ENCODE measurements around the gene DNAAF5. TPM values are rescaled to one million over a fixed set of nuclear protein-coding genes. Genes with fewer than 3 reads are reported as not detected.

The DNAAF5 gene
- total RNA-seq, 2 experiments from 2014 or later, result 26.2 to 27.5 TPM

GRCh38 chr7:770741-771166 lies 44.3 kb downstream of the DNAAF5 start:
- no peak overlapping the region for H3K4me3 Mint-ChIP-seq
- H3K4me1 Mint-ChIP-seq (ENCODE audit: low read depth), result no peaks in the 10 kb centered on the region
- CTCF ChIA-PET, result no interaction called here
- no peak for DNase-seq
- no peaks in the 10 kb centered on the region for H3K27me3 Mint-ChIP-seq (ENCODE audit: low read depth)
- H3K9me3 Mint-ChIP-seq, result no peaks in the 10 kb centered on the region
- H3K27ac Mint-ChIP-seq, result no peak overlapping the region
- H3K36me3 Mint-ChIP-seq (ENCODE audit: low read depth), result peaks cover 12% of the 10 kb centered on the region
- intact Hi-C loops (cut with micrococcal nuclease), result no loop called here

GRCh38 chr7:771234-772004 lies 44.9 kb downstream of the DNAAF5 start:
- Mint-ChIP-seq H3K4me3 (no peak overlapping the region), H3K27me3 (ENCODE audit: low read depth) (no peaks in the 10 kb centered on the region), H3K9me3 (no peaks in the 10 kb centered on the region), H3K4me1 (ENCODE audit: low read depth) (no peaks in the 10 kb centered on the region), H3K27ac (no peak overlapping the region), H3K36me3 (ENCODE audit: low read depth) (peaks cover 10% of the 10 kb centered on the region)
- CTCF ChIA-PET, result no interaction called here
- no peak for DNase-seq
- intact Hi-C loops (cut with micrococcal nuclease), result no loop called here

GRCh38 chr7:772005-772294 lies 45.5 kb downstream of the DNAAF5 start:
- Mint-ChIP-seq H3K9me3 (no peaks in the 10 kb centered on the region), H3K4me1 (ENCODE audit: low read depth) (no peaks in the 10 kb centered on the region), H3K4me3 (no peak overlapping the region), H3K36me3 (ENCODE audit: low read depth) (peaks cover 9% of the 10 kb centered on the region), H3K27ac (no peak overlapping the region), H3K27me3 (ENCODE audit: low read depth) (no peaks in the 10 kb centered on the region)
- DNase-seq, result no peak
- CTCF ChIA-PET, result no interaction called here
- intact Hi-C loops (cut with micrococcal nuclease), result no loop called here

- intact Hi-C loops (cut with micrococcal nuclease), result no loop called here
- Mint-ChIP-seq H3K9me3 (no peaks in the 10 kb centered on the region), H3K4me1 (ENCODE audit: low read depth) (no peaks in the 10 kb centered on the region), H3K27me3 (ENCODE audit: low read depth) (no peaks in the 10 kb centered on the region), H3K36me3 (ENCODE audit: low read depth) (peaks cover 10% of the 10 kb centered on the region), H3K27ac (no peak overlapping the region), H3K4me3 (no peak overlapping the region)
- DNase-seq, result no peak
- CTCF ChIA-PET, result no interaction called here
These were observed 45.9 kb downstream of the DNAAF5 start for GRCh38 chr7:772392-772791.

GRCh38 chr7:772861-773621 lies 46.5 kb downstream of the DNAAF5 start:
- intact Hi-C loops (cut with micrococcal nuclease), result no loop called here
- CTCF ChIA-PET, result interaction anchor here (0.6 to 2.1 kb wide), 7 partner anchors 8 to 731 kb away, joined by 3 to 7 read pairs (median 4); partner anchors contain the start of gene INTS1
- no peak overlapping the region for H3K27ac Mint-ChIP-seq

GRCh38 chr7:773622-773915 lies 47.1 kb downstream of the DNAAF5 start:
- no peaks in the 10 kb centered on the region for H3K4me1 Mint-ChIP-seq (ENCODE audit: low read depth)
- H3K4me3 Mint-ChIP-seq, result no peak overlapping the region
- H3K9me3 Mint-ChIP-seq, result no peaks in the 10 kb centered on the region
- peaks cover 5% of the 10 kb centered on the region for H3K36me3 Mint-ChIP-seq (ENCODE audit: low read depth)
- CTCF ChIA-PET, result interaction anchor here (0.5 to 2.1 kb wide), 8 partner anchors 9 to 731 kb away, joined by 3 to 7 read pairs (median 4); partner anchors contain the start of gene INTS1
- intact Hi-C loops (cut with micrococcal nuclease), result no loop called here
- H3K27me3 Mint-ChIP-seq (ENCODE audit: low read depth), result no peaks in the 10 kb centered on the region
- DNase-seq, result no peak
- H3K27ac Mint-ChIP-seq, result no peak overlapping the region

More at GRCh38 chr7:772861-773621, 46.5 kb downstream of the DNAAF5 start:
- DNase-seq, result no peak
- Mint-ChIP-seq H3K4me1 (ENCODE audit: low read depth) (no peaks in the 10 kb centered on the region), H3K27me3 (ENCODE audit: low read depth) (no peaks in the 10 kb centered on the region), H3K36me3 (ENCODE audit: low read depth) (peaks cover 7% of the 10 kb centered on the region), H3K9me3 (no peaks in the 10 kb centered on the region), H3K4me3 (no peak overlapping the region)

GRCh38 chr7:774161-775109 lies 47.9 kb downstream of the DNAAF5 start:
- no peak overlapping the region for H3K27ac Mint-ChIP-seq
- H3K9me3 Mint-ChIP-seq, result no peaks in the 10 kb centered on the region
- DNase-seq, result peak; percentile 64
- intact Hi-C loops (cut with micrococcal nuclease), result loop anchor here (1.0 kb wide), 2 partner anchors 442 to 452 kb away; no protein-coding TSS in a partner anchor
- H3K4me3 Mint-ChIP-seq, result no peak overlapping the region
- no peaks in the 10 kb centered on the region for H3K4me1 Mint-ChIP-seq (ENCODE audit: low read depth)
- CTCF ChIA-PET, result interaction anchor here (0.5 to 2.1 kb wide), 7 partner anchors 10 to 730 kb away, joined by 3 to 7 read pairs (median 4); partner anchors contain the start of gene INTS1
- peaks cover 5% of the 10 kb centered on the region for H3K36me3 Mint-ChIP-seq (ENCODE audit: low read depth)
- H3K27me3 Mint-ChIP-seq (ENCODE audit: low read depth), result no peaks in the 10 kb centered on the region

- no peaks in the 10 kb centered on the region for H3K4me1 Mint-ChIP-seq (ENCODE audit: low read depth)
- H3K27me3 Mint-ChIP-seq (ENCODE audit: low read depth), result no peaks in the 10 kb centered on the region
- peaks cover 9% of the 10 kb centered on the region for H3K36me3 Mint-ChIP-seq (ENCODE audit: low read depth)
- intact Hi-C loops (cut with micrococcal nuclease), result no loop called here
- CTCF ChIA-PET, result interaction anchor here (0.7 to 2.0 kb wide), 2 partner anchors 97 to 451 kb away, joined by 4 to 5 read pairs; no protein-coding TSS in a partner anchor
- H3K27ac Mint-ChIP-seq, result no peak overlapping the region
- no peak overlapping the region for H3K4me3 Mint-ChIP-seq
- no peaks in the 10 kb centered on the region for H3K9me3 Mint-ChIP-seq
- no peak for DNase-seq
These were observed 49.9 kb downstream of the DNAAF5 start for GRCh38 chr7:776381-776780.

- Mint-ChIP-seq H3K36me3 (ENCODE audit: low read depth) (peaks cover 12% of the 10 kb centered on the region), H3K27ac (no peak overlapping the region), H3K27me3 (ENCODE audit: low read depth) (no peaks in the 10 kb centered on the region), H3K4me1 (ENCODE audit: low read depth) (no peaks in the 10 kb centered on the region), H3K4me3 (no peak overlapping the region), H3K9me3 (no peaks in the 10 kb centered on the region)
- DNase-seq, result no peak
- CTCF ChIA-PET, result interaction anchor here (2.0 kb wide), 1 partner anchor 96 kb away, joined by 5 read pairs; no protein-coding TSS in a partner anchor
- intact Hi-C loops (cut with micrococcal nuclease), result no loop called here
These were observed 50.7 kb downstream of the DNAAF5 start for GRCh38 chr7:776992-777727.

GRCh38 chr7:777728-778078 lies 51.2 kb downstream of the DNAAF5 start:
- peaks cover 13% of the 10 kb centered on the region for H3K36me3 Mint-ChIP-seq (ENCODE audit: low read depth)
- CTCF ChIA-PET, result interaction anchor here (2.0 kb wide), 1 partner anchor 96 kb away, joined by 5 read pairs; no protein-coding TSS in a partner anchor

GRCh38 chr7:778271-778967 lies 51.9 kb downstream of the DNAAF5 start:
- no peak overlapping the region for H3K27ac Mint-ChIP-seq
- H3K9me3 Mint-ChIP-seq, result no peaks in the 10 kb centered on the region
- H3K27me3 Mint-ChIP-seq (ENCODE audit: low read depth), result no peaks in the 10 kb centered on the region
- CTCF ChIA-PET, result no interaction called here
- intact Hi-C loops (cut with micrococcal nuclease), result no loop called here
- DNase-seq, result no peak
- H3K4me3 Mint-ChIP-seq, result no peak overlapping the region
- peaks cover 18% of the 10 kb centered on the region for H3K36me3 Mint-ChIP-seq (ENCODE audit: low read depth)
- H3K4me1 Mint-ChIP-seq (ENCODE audit: low read depth), result no peaks in the 10 kb centered on the region

More at GRCh38 chr7:777728-778078, 51.2 kb downstream of the DNAAF5 start:
- no peak overlapping the region for H3K27ac Mint-ChIP-seq
- H3K9me3 Mint-ChIP-seq, result no peaks in the 10 kb centered on the region
- intact Hi-C loops (cut with micrococcal nuclease), result no loop called here
- H3K27me3 Mint-ChIP-seq (ENCODE audit: low read depth), result no peaks in the 10 kb centered on the region
- H3K4me1 Mint-ChIP-seq (ENCODE audit: low read depth), result no peaks in the 10 kb centered on the region
- H3K4me3 Mint-ChIP-seq, result no peak overlapping the region
- DNase-seq, result no peak
